Mesothelial cell of epicardium (in vitro differentiated cells): ENCODE results near the gene CDH13. TPM values are rescaled to one million over a fixed set of nuclear protein-coding genes. Genes with fewer than 3 reads are reported as not detected.

Source experiments
- DNase-seq, 2 experiments: peaks; one replicate each; pipeline ENCODE4 v3.0.0; 2021; ENCODE audit warnings: low spot score in 2 of 2; ENCODE audit not compliant: unreplicated experiment in 2 of 2
- H3K27ac Mint-ChIP-seq: 2 replicates; pipeline ENCODE4 v1.8.0; 2021; ENCODE audit warnings: mixed read lengths
- H3K27me3 Mint-ChIP-seq: 2 replicates; pipeline ENCODE4 v1.8.0; 2021; ENCODE audit warnings: low read depth, mixed read lengths
- H3K36me3 Mint-ChIP-seq: 2 replicates; pipeline ENCODE4 v1.8.0; 2021; ENCODE audit warnings: mixed read lengths
- H3K4me1 Mint-ChIP-seq: 2 replicates; pipeline ENCODE4 v1.8.0; 2021; ENCODE audit warnings: mixed read lengths
- H3K4me3 Mint-ChIP-seq: 2 replicates; pipeline ENCODE4 v1.8.0; 2021; ENCODE audit warnings: mild to moderate bottlenecking, moderate library complexity, mixed read lengths
- H3K9me3 Mint-ChIP-seq: 2 replicates; pipeline ENCODE4 v1.8.0; 2021; ENCODE audit warnings: mixed read lengths
- total RNA-seq: library from RNA; stranded (reverse); gene quantifications from 3 replicates; pipeline ENCODE4 v1.2.1, GENCODE V29; 2021
- TF ChIP-seq, protein P1 (sequence below): fragments of 200-600 bp; sonication (generic); IDR thresholded peaks from one replicate; pipeline ENCODE4 v1.5.0; 2021; ENCODE audit warnings: antibody characterized with exemption; ENCODE audit not compliant: unreplicated experiment

CDH13 gene
- total RNA-seq, 1 donor from 2014 or later = 0.80 TPM

DNA sequence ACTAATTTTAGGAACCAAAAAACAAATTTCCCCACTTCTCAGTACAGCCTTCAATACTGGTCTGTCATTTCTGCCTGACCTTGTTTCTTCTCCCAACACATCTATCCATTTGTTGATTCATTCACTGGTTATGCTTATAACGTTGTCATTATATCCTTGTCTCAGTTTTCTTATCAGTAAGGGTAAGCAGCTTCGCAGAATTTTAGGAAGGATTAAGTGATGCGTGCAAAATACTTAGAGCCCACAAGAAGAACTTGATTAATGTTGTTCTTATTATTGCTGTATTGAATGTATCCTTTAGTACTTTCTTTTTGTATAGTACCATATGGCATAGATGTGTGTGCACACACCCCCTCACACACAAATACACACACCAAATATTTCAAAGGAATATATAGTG is 777.5 kb downstream of the CDH13 start:
- Mint-ChIP-seq H3K4me3 (no peak overlapping the region), H3K36me3 (no peaks in the 10 kb centered on the region), H3K9me3 (peaks cover 4% of the 10 kb centered on the region), H3K27me3 (peaks cover 25% of the 10 kb centered on the region), H3K4me1 (no peaks in the 10 kb centered on the region), H3K27ac (no peak overlapping the region)
- TF ChIP-seq, protein P1, sequence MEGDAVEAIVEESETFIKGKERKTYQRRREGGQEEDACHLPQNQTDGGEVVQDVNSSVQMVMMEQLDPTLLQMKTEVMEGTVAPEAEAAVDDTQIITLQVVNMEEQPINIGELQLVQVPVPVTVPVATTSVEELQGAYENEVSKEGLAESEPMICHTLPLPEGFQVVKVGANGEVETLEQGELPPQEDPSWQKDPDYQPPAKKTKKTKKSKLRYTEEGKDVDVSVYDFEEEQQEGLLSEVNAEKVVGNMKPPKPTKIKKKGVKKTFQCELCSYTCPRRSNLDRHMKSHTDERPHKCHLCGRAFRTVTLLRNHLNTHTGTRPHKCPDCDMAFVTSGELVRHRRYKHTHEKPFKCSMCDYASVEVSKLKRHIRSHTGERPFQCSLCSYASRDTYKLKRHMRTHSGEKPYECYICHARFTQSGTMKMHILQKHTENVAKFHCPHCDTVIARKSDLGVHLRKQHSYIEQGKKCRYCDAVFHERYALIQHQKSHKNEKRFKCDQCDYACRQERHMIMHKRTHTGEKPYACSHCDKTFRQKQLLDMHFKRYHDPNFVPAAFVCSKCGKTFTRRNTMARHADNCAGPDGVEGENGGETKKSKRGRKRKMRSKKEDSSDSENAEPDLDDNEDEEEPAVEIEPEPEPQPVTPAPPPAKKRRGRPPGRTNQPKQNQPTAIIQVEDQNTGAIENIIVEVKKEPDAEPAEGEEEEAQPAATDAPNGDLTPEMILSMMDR = no peak
- no peak for DNase-seq

- TF ChIP-seq, protein P1 = no peak
- Mint-ChIP-seq H3K36me3 (no peaks in the 10 kb centered on the region), H3K27ac (no peak overlapping the region)
Observed at GRCh38 chr16:83407928-83408327, 781.2 kb downstream of the CDH13 start.

DNA sequence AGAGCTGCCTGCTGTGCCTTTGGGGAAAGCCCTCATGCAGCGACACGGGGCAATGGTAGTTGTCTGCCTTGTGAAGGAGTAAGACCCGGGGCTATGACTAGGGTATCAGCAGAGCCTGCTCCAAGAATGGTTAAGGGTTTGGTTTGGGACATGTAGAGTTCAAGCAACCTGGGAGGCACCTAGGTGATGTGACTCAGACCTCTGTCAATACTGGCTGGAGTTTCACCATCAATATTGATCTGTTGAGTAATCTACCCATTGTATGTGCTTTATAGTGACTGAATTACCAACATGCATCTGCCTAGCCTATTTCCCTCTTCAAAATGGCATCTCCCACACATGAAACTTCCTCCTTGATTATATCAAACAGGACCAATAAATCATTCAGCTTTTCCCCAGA is 782.6 kb downstream of the CDH13 start:
- H3K9me3 Mint-ChIP-seq = no peaks in the 10 kb centered on the region
- H3K36me3 Mint-ChIP-seq = no peaks in the 10 kb centered on the region
- peaks cover 26% of the 10 kb centered on the region for H3K27me3 Mint-ChIP-seq
- TF ChIP-seq, protein P1 = no peak
- no peak for DNase-seq
- H3K27ac Mint-ChIP-seq = no peak overlapping the region
- H3K4me1 Mint-ChIP-seq = no peaks in the 10 kb centered on the region
- no peak overlapping the region for H3K4me3 Mint-ChIP-seq

More at GRCh38 chr16:83407928-83408327, 781.2 kb downstream of the CDH13 start:
- Mint-ChIP-seq H3K27me3 (peaks cover 25% of the 10 kb centered on the region), H3K4me1 (no peaks in the 10 kb centered on the region), H3K4me3 (no peak overlapping the region), H3K9me3 (no peaks in the 10 kb centered on the region)
- no peak for DNase-seq

GRCh38 chr16:83418565-83418964 is 791.8 kb downstream of the CDH13 start:
- Mint-ChIP-seq H3K27me3 (peaks cover 27% of the 10 kb centered on the region), H3K36me3 (no peaks in the 10 kb centered on the region), H3K4me3 (no peak overlapping the region), H3K27ac (no peak overlapping the region), H3K4me1 (no peaks in the 10 kb centered on the region), H3K9me3 (no peaks in the 10 kb centered on the region)
- TF ChIP-seq, protein P1 = no peak
- no peak for DNase-seq

- DNase-seq = no peak
- Mint-ChIP-seq H3K4me3 (no peak overlapping the region), H3K27ac (no peak overlapping the region), H3K36me3 (no peaks in the 10 kb centered on the region), H3K9me3 (no peaks in the 10 kb centered on the region), H3K27me3 (peaks cover 24% of the 10 kb centered on the region), H3K4me1 (no peaks in the 10 kb centered on the region)
- TF ChIP-seq, protein P1 = no peak
Observed at GRCh38 chr16:83420206-83420760, 793.5 kb downstream of the CDH13 start.

- H3K4me1 Mint-ChIP-seq = no peaks in the 10 kb centered on the region
- H3K27ac Mint-ChIP-seq = no peak overlapping the region
- H3K27me3 Mint-ChIP-seq = peaks cover 16% of the 10 kb centered on the region
- TF ChIP-seq, protein P1 = no peak
- no peak overlapping the region for H3K4me3 Mint-ChIP-seq
- no peaks in the 10 kb centered on the region for H3K36me3 Mint-ChIP-seq
- DNase-seq = no peak
- H3K9me3 Mint-ChIP-seq = peaks cover 5% of the 10 kb centered on the region
Observed at GRCh38 chr16:83433201-83433600, 806.4 kb downstream of the CDH13 start.
